ENCODE results near the gene SARNP.
A peak's percentile ranks its signal among the peaks of the same experiment; 100 is the strongest.
"Not testable (repeated sequence)": the region's sequence is repeated elsewhere in the genome, so short reads cannot be mapped to it uniquely, and the experiment has no call there.

SARNP gene

DNA sequence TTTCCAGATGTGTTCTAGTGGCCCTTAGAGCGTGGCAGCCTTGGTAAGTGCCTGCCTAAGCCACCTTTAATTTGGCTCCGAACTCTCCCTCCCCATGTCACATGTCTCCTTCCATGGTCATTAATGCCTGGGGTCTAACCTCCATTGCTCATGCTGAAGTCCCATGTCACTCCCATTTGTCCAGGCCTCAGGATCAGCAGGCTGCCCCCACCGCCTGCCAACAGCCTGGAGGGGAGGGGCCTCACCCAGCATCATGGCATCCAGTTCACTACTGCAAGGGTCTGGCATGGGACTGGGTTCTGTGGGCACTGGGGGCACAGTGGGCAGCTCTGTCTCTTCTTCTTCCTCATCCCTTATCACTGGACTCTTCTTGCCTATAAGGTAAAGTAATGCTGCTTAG, 20.8 kb upstream of the SARNP start:
- DNase-seq = no peak

GRCh38 chr12:55834400-55834799, 16.9 kb upstream of the SARNP start:
- not testable (repeated sequence) for DNase-seq

DNA sequence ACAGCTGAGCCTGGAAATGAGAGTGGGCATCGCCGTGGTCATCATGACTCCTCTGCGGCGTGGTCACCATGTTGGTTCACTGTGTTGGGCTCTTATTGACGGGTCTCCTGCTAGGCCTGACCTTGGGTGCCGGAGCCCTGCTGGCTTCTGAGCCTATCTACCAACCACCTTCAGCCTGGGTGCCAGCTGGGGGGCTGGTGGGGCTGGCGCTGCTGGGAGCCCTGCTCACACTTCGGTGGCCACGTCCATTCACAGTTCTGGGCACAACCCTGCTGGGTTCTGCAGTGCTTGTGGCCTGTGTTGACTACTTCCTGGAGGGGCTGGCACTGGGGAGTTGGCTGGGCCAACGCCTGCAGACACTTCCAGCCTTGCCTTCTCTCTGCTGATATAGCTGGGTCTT, 15.5 kb upstream of the SARNP start:
- no peak for DNase-seq

DNA sequence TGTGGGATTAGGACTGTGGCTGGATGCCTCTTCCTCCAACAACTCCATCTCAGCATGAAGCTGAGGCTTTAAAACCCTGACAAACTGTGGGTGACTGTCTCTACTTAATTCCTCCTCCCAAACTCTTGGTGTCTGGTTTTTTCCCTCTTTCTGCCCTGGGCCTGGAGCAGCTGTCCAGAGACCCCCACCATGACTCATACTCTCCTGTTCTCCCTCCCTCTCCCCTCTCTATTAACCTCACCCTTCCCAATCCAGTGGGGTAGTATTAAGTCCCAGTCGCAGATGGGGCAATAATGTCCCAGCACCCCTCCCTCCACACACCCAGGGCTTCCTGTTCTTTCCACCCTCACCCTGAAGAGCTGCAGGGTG, 13.9 kb upstream of the SARNP start:
- no peak for DNase-seq

GRCh38 chr12:55830601-55831446, 13.3 kb upstream of the SARNP start:
- peak; percentile 78 for DNase-seq

GRCh38 chr12:55829967-55830600, 12.6 kb upstream of the SARNP start:
- DNase-seq = peak; percentile 78

DNA sequence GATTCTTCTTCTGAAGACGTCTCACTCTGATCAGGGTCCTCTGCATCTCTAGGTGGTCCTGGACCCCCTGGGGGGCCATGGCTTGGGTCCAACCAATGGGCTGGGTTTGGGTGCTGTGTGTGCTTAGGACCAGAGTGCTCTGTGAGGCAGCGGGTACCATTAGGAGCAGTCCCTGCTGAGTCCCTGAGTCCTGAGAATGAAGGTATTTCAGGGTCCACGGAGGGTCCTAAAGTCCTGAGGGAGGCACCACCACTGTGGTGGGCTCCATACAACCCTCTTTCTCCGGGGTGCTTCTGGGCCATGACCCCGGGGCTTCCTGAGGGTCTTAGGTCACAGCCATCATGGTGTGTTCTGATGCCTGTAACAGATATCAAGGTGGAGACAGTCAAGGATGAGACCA, 10.8 kb upstream of the SARNP start:
- DNase-seq = no peak

DNA sequence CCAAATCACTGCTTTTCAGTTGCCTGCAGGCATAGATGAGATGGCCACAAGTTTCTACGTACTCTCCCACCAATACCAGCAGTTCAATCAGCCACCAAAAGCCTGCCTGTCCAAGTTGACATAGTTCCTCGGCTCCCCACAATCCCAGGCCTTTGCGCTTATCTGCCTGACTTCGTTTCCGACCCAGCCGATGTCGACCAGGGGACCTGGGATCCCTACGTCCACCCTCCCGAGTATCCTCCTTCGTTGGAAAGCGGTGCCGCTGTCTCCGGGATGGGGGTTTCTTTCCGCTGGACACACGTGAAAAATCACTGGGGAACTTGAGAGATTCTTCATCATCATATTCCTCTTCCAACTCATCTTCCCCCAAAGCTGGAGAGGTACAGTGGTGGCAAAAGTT, 10.3 kb upstream of the SARNP start:
- DNase-seq = no peak

DNA sequence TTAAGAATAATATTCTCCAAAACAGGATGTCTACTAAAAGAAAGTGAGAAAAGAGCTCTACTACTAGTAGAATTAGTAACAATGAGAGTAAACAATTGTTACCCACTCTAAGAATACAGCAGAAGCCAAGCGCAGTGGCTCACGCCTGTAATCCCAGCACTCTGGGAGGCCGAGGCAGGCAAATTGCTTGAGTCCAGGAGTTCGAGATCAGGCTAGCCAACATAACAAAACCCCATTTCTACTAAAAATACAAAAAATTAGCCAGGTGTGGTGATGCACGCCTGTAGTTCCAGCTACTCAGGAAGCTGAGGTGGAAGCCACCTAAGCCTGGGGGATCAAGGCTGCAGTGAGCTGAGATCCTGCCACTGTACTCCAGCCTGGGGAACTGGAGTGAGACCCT, 7.2 kb upstream of the SARNP start:
- DNase-seq = no peak

- DNase-seq = no peak
Observed at GRCh38 chr12:55823419-55823818, 5.9 kb upstream of the SARNP start.

GRCh38 chr12:55822228-55822627, 4.7 kb upstream of the SARNP start:
- DNase-seq = peak; percentile 29

- DNase-seq = no peak
Observed at GRCh38 chr12:55820679-55821078, 3.2 kb upstream of the SARNP start.

DNA sequence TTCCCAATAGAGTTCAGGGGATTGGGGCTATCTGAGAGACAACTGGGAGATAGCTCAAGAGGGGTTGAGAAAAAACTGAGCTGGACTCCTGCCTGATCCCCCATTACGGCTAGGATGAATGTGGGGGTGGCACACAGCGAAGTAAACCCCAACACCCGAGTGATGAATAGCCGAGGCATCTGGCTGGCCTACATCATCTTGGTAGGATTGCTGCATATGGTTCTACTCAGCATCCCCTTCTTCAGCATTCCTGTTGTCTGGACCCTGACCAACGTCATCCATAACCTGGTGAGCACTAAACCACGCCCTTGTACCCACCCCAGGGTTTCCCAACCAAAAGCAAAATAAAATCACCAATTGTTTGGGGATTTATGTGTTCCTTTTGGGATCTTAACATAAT, 1.4 kb upstream of the SARNP start:
- no peak for DNase-seq

GRCh38 chr12:55818140-55818728, 710 bp upstream of the SARNP start:
- DNase-seq = no peak

GRCh38 chr12:55816881-55817344, 611 bp downstream of the SARNP start:
- no peak for DNase-seq

GRCh38 chr12:55815473-55815872, 2.1 kb downstream of the SARNP start:
- DNase-seq = no peak

- DNase-seq = no peak
Observed at GRCh38 chr12:55814257-55814656, 3.3 kb downstream of the SARNP start.

DNA sequence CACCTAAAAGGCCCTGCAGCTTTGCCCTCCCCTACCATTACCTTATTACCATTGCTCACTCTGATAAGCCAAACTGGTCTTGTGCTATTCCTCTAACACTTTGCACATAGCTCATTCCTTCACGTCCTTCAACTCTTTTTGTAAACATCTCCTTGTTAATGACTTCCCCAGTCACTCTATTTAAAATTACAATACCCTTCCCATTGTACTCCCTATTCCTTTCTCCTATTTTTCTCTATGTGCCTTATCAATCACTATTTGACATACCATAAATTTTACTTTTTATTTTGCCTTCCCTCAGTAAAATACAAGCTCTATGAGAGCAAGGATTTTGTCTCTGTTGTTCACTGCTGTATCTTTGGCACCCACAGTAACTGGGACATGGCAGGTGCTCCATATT, 5.4 kb downstream of the SARNP start:
- DNase-seq = no peak

DNA sequence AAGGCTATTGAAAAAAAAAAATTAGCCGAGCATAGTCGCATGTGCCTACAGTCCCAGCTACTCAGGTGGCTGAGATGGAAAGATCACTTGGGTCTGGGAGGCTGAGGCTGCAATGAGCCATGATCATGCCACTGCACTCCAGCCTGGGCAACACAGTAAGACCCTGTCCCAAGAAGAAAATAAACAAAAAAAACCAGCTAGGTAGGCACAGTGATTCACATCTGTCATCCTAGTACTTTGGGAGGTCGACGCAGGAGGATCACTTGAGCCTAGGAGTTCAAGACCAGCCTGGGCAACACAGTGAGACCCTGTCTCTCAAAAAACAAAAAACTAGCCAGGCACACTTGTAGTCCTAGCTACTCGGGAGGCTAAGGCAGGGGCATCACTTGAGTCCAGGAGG, 8.2 kb downstream of the SARNP start:
- no peak for DNase-seq

DNA sequence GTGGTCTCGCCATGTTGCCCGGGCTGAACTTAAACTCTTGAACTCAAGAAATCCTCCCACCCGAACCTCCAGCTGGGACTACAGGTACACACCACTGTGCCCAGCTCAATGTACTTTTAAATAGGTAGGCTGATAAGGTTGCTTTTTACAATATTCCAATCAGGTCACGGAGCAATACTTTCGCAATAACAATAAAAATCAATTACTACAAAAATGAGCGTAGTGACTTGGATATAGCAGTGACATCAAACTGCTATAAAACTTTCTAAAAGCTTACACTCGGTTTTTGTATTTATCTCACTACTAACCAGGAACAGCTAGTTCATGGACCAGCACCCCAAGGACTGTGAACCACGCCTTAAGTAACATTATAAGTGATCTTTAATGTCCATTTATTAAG, 10.5 kb downstream of the SARNP start:
- DNase-seq = no peak

DNA sequence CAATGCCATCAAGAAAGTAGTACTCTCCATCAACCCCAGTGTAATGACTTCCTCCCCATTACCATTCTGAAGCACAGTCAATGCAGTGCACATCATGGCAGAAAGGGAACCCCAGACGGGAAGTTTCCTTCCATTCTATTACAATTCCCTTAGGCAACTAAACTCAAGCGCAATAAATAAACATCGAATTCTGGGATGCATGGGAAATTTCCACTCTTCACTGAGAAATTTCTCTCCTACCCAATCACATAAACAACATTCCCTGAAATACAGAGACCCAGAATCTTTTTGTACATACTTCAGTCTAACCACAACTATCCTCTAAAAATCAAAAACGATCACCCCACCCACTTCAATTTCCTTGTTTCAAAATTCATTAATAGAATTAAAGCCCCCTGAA, 20.0 kb downstream of the SARNP start:
- no peak for DNase-seq

- peak; percentile 30 for DNase-seq
Observed at GRCh38 chr12:55797068-55797467, 20.5 kb downstream of the SARNP start.

- no peak for DNase-seq
Observed at GRCh38 chr12:55795950-55796349, 21.6 kb downstream of the SARNP start.

DNA sequence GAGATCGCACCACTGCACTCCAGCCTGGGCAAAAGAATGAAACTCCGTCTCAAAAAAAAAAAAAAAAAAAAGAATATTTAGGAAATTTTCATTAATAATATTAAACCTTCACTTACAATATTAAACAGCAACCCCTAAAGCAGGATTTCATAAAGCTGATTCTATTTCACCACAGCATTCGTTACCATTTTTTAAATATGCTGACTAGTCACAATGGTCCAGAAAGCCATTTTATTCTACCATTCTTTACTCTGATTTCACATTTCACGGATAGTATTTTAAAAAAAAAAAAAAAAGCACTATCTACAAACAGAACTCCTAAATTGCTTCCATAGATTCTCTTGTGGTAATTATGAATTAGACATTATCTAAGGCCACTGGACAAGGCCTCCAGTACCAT, 27.6 kb downstream of the SARNP start:
- no peak for DNase-seq

Measured in NCI-H2171 treated with DMSO at 0.1 percent for 48 hours (cell line).